ENCODE results near the gene DLK1.

DLK1 gene

DNA sequence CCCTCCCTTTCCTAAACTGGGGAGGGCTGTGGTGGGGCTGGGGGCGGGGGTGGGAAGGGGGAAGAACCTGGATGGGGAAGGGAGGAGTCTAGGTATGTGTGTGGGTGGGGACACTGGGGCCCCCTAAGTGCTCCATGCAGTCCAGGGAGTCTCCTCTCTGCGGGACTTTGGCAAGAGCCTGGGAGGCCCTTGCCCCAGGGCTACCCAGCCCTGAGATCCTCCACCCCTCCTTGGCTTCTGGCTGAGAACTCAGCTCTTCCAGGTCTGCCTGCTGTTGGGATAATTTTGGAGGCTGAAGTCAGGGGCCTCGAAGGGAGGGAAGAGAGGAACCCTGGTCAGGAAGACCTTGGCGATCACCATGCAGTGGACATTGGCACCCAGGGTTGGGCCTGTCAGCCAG is 2.2 kb upstream of the DLK1 start:
- H3K27ac ChIP-seq (ENCODE audit: low read length): no peak overlapping the region
- TF ChIP-seq EZH2phosphoT487 (IDR thresholded peaks at IDR 0.05; ENCODE audit: low read length) (no peak), EZH2 (optimal IDR thresholded peaks at IDR 0.05; ENCODE audit: low read depth, low read length) (no peak)
- TF ChIP-seq, protein P1, sequence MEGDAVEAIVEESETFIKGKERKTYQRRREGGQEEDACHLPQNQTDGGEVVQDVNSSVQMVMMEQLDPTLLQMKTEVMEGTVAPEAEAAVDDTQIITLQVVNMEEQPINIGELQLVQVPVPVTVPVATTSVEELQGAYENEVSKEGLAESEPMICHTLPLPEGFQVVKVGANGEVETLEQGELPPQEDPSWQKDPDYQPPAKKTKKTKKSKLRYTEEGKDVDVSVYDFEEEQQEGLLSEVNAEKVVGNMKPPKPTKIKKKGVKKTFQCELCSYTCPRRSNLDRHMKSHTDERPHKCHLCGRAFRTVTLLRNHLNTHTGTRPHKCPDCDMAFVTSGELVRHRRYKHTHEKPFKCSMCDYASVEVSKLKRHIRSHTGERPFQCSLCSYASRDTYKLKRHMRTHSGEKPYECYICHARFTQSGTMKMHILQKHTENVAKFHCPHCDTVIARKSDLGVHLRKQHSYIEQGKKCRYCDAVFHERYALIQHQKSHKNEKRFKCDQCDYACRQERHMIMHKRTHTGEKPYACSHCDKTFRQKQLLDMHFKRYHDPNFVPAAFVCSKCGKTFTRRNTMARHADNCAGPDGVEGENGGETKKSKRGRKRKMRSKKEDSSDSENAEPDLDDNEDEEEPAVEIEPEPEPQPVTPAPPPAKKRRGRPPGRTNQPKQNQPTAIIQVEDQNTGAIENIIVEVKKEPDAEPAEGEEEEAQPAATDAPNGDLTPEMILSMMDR (IDR thresholded peaks at IDR 0.05; ENCODE audit: low read length): no peak

DNA sequence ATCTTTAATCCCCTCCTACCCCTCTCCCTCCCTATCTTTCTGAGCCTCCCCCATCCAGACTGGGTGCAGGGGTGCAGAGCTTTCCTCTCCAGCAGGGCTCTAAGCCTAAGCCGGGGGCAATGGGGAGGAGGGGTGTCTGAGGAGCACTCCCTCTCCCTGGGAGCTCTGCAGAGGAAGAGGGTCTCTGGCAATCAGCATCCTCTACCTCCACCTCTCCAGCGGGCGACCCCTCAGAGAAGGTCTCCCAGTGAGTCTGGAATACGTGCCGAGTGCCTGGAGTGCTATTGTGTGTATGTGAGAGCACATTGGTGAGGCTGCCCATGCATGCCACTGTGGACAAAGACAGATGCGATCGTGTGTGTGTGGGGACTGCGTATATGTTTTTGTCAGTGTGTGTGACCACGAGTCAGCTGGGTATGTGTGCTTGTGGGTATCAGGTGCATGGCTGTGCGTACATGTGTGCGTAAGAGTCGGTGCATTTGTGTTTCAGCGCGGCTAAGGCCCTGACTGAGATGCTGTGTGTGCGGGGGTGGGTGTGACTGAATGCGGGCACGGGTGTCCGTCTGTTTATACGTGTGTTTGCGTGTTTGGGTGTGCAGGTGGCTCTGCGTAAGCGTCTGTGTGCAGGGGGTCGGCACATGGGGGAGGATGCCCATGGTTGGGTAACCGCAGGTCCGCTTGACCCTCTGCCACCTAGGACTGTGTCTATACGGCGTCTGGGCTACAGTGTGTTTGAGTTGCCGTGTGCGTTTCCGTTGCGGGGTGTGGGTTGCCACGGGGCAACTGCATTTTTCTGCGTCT is 905 bp upstream of the DLK1 start:
- Histone ChIP-seq H3K4me3 (ENCODE audit: low read length) (no peak overlapping the region), H3K4me1 (ENCODE audit: low read length) (no peaks in the 10 kb centered on the region), H3F3A (ENCODE audit: insufficient read depth, low read length) (no peaks in the 10 kb centered on the region), H3K36me3 (replicated peaks; ENCODE audit: insufficient read depth, low read length) (no peaks in the 10 kb centered on the region), H3K9me3 (replicated peaks; ENCODE audit: insufficient read depth, low read length) (no peaks in the 10 kb centered on the region), H4K20me1 (ENCODE audit: insufficient read depth, low read length) (no peaks in the 10 kb centered on the region), H3K9me2 (replicated peaks; ENCODE audit: insufficient read depth, low read length) (no peaks in the 10 kb centered on the region), H3K27me3 (replicated peaks; ENCODE audit: insufficient read depth, low read length) (peaks cover 8% of the 10 kb centered on the region), H3K27ac (ENCODE audit: low read length) (no peak overlapping the region), H3K79me2 (ENCODE audit: low read length) (no peaks in the 10 kb centered on the region), H3K9ac (ENCODE audit: low read length) (no peak overlapping the region), H3K4me2 (ENCODE audit: low read depth, low read length) (no peak overlapping the region), H2AFZ (ENCODE audit: low read length) (no peak overlapping the region)
- no peak for TF ChIP-seq EZH2 (optimal IDR thresholded peaks at IDR 0.05; ENCODE audit: low read depth, low read length)
- TF ChIP-seq, protein P1 (IDR thresholded peaks at IDR 0.05; ENCODE audit: low read length): no peak
- TF ChIP-seq EZH2phosphoT487 (IDR thresholded peaks at IDR 0.05; ENCODE audit: low read length): no peak
- no peak for DNase-seq

More for the DNA sequence above, 2.2 kb upstream of the DLK1 start:
- Histone ChIP-seq H3K4me3 (ENCODE audit: low read length) (no peak overlapping the region), H3K9me2 (replicated peaks; ENCODE audit: insufficient read depth, low read length) (no peaks in the 10 kb centered on the region), H3K4me2 (ENCODE audit: low read depth, low read length) (no peak overlapping the region), H4K20me1 (ENCODE audit: insufficient read depth, low read length) (no peaks in the 10 kb centered on the region), H3K79me2 (ENCODE audit: low read length) (no peaks in the 10 kb centered on the region), H3K9ac (ENCODE audit: low read length) (no peak overlapping the region), H2AFZ (ENCODE audit: low read length) (no peak overlapping the region), H3K36me3 (replicated peaks; ENCODE audit: insufficient read depth, low read length) (no peaks in the 10 kb centered on the region), H3K9me3 (replicated peaks; ENCODE audit: insufficient read depth, low read length) (no peaks in the 10 kb centered on the region), H3F3A (ENCODE audit: insufficient read depth, low read length) (no peaks in the 10 kb centered on the region), H3K27me3 (replicated peaks; ENCODE audit: insufficient read depth, low read length) (peaks cover 12% of the 10 kb centered on the region), H3K4me1 (ENCODE audit: low read length) (no peaks in the 10 kb centered on the region)
- no peak for DNase-seq

DNA sequence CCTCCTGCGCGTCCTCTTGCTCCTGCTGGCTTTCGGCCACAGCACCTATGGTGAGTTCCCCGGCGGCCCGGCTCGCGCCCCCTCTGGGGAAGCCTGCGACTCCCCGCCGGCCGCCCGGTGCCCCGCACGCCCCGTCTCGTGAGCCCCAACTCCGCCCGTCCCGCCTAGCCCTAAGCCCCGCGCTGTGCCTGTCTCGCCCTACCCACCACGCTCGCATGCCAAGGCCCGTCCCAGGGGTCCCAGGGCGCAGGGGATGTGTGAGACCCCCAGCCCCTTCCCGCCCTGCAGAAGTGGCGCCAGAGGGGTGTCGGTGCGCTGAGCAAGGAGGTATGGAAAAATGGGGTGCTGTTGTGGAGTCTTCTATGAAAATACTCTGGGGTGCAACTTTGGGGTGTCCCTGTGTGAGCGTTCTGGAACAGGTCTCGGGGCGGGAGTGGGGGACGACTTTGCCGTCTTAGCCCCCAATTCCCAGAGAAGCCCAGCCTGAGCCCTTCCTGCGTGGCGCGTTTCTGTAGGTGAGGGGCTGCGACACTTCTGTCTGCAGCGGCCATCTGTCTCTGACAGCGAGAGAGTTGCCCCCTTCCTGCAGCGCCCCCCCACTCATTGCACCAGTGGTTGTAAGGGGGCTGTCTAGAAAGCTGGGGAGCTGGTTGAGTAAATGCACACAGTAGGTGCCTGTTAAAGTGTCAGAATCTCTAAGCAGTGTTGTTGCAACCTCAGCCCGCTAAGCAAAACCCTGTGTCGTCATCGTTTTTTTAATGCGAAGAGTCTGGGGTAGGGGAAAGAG is 587 bp downstream of the DLK1 start:
- Histone ChIP-seq H3F3A (ENCODE audit: insufficient read depth, low read length) (no peaks in the 10 kb centered on the region), H4K20me1 (ENCODE audit: insufficient read depth, low read length) (no peaks in the 10 kb centered on the region), H3K27ac (ENCODE audit: low read length) (no peak overlapping the region), H3K9ac (ENCODE audit: low read length) (no peak overlapping the region), H3K4me3 (ENCODE audit: low read length) (no peak overlapping the region), H2AFZ (ENCODE audit: low read length) (no peak overlapping the region), H3K9me2 (replicated peaks; ENCODE audit: insufficient read depth, low read length) (no peaks in the 10 kb centered on the region), H3K27me3 (replicated peaks; ENCODE audit: insufficient read depth, low read length) (peaks cover 14% of the 10 kb centered on the region), H3K79me2 (ENCODE audit: low read length) (no peaks in the 10 kb centered on the region), H3K4me1 (ENCODE audit: low read length) (no peaks in the 10 kb centered on the region), H3K9me3 (replicated peaks; ENCODE audit: insufficient read depth, low read length) (no peaks in the 10 kb centered on the region), H3K36me3 (replicated peaks; ENCODE audit: insufficient read depth, low read length) (no peaks in the 10 kb centered on the region), H3K4me2 (ENCODE audit: low read depth, low read length) (no peak overlapping the region)
- no peak for DNase-seq
- TF ChIP-seq EZH2 (optimal IDR thresholded peaks at IDR 0.05; ENCODE audit: low read depth, low read length): no peak
- TF ChIP-seq EZH2phosphoT487 (IDR thresholded peaks at IDR 0.05; ENCODE audit: low read length): no peak
- TF ChIP-seq, protein P1 (IDR thresholded peaks at IDR 0.05; ENCODE audit: low read length): no peak
